Measurements from ENCODE around the gene TBC1D7.

DNA sequence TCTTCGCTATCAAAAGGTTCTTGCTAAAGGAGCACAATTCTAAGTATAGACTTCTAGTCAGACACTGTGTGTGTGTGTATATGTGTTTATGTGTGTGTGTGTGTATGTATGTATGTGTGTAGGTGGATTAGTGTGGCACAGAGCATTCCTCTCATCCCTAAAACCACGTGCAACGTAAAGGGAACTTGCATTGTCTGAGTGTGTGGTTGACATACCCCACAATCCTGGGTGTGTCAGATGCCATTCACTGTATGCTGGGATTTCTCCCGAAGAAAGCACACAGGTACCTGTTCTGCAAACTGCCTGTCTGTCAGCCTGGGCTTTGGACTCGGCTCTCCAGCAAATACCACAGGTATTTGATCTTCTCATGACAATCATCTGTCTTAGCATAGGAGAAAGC lies 42.3 kb upstream of the TBC1D7 start:
- TF ChIP-seq, protein P1, sequence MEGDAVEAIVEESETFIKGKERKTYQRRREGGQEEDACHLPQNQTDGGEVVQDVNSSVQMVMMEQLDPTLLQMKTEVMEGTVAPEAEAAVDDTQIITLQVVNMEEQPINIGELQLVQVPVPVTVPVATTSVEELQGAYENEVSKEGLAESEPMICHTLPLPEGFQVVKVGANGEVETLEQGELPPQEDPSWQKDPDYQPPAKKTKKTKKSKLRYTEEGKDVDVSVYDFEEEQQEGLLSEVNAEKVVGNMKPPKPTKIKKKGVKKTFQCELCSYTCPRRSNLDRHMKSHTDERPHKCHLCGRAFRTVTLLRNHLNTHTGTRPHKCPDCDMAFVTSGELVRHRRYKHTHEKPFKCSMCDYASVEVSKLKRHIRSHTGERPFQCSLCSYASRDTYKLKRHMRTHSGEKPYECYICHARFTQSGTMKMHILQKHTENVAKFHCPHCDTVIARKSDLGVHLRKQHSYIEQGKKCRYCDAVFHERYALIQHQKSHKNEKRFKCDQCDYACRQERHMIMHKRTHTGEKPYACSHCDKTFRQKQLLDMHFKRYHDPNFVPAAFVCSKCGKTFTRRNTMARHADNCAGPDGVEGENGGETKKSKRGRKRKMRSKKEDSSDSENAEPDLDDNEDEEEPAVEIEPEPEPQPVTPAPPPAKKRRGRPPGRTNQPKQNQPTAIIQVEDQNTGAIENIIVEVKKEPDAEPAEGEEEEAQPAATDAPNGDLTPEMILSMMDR (conservative IDR thresholded peaks at IDR 0.05; ENCODE audit: low read depth, low read length), result no peak
- no peak for TF ChIP-seq EZH2 (IDR thresholded peaks at IDR 0.05; ENCODE audit: borderline replicate concordance, low read depth, low read length, poor library complexity, severe bottlenecking)

Measured in A673 (cell line).